ENCODE results near the gene EGFLAM.

The EGFLAM gene

GRCh38 chr5:38443390-38443789 lies 185.0 kb downstream of the EGFLAM start:
- in situ Hi-C loops (cut with MboI; ENCODE audit: low sequenced_read_pairs) = loop anchor here (25.0 kb wide), 1 partner anchor 369 kb away; no protein-coding TSS in a partner anchor

GRCh38 chr5:38445374-38446028 lies 187.1 kb downstream of the EGFLAM start:
- in situ Hi-C loops (cut with MboI; ENCODE audit: low sequenced_read_pairs) = loop anchor here (25.0 kb wide), 1 partner anchor 367 kb away; no protein-coding TSS in a partner anchor

- in situ Hi-C loops (cut with MboI; ENCODE audit: low sequenced_read_pairs) = loop anchor here (25.0 kb wide), 1 partner anchor 366 kb away; no protein-coding TSS in a partner anchor
Measured at GRCh38 chr5:38446029-38446522, 187.7 kb downstream of the EGFLAM start.

DNA sequence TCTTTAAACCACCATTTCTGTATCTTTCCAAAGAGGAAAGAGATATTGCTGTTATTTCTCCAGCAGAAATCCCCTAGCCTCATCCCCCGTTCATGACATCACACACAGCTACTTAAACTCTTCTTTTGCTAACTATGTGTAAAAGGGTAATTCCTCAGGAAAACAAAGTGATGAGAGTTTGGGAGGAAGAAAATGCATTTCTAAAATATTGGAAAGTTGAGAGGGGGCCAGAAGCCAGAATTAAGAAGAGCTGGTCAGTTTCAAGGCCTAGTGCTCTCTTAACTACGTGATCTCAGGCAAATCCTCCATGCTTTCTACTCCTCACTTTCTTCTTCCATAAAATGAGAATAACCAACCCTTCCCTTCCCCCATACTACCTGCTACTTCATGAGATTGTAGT lies 188.7 kb downstream of the EGFLAM start:
- in situ Hi-C loops (cut with MboI; ENCODE audit: low sequenced_read_pairs) = loop anchor here (25.0 kb wide), 1 partner anchor 365 kb away; no protein-coding TSS in a partner anchor

GRCh38 chr5:38447786-38448185 lies 189.4 kb downstream of the EGFLAM start:
- in situ Hi-C loops (cut with MboI; ENCODE audit: low sequenced_read_pairs) = loop anchor here (25.0 kb wide), 1 partner anchor 365 kb away; no protein-coding TSS in a partner anchor

DNA sequence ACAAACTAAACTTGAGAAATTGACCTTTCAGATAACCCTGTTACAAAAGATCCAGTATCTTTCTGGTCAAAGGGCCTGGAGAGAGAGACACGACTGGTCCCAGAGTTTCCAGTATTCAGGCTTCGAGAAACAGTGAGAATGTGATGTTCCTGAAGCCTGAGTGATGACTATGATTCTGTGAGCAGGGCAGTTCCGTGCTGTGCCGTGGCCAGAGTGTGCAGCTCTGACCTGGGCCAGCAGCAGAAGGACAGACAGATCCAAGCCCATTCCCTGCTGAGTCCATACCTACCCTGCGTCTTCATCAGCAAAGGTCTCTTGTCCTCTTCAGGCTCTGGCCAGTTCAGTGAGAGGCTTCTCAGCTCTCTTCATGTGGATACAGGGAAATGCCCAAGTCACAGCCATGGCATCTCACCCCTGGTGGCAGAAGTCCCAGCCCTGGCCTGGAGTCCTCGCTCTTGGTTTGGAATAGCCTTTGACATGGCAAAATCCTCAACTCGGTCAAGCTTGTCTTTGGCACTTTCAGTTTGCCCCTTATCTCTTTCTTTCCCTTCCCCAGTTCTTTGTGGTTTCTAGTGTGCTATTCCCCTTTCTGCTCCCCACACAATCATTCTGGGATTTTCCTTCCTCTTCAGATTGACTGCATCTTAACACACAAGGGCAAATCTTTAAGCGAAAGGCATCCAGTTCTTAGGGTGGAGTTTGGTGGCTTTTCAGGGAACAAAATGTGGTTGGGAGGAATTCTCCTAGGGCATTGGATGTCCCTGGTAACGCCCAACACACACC lies 190.4 kb downstream of the EGFLAM start:
- in situ Hi-C loops (cut with MboI; ENCODE audit: low sequenced_read_pairs) = loop anchor here (25.0 kb wide), 1 partner anchor 364 kb away; no protein-coding TSS in a partner anchor

GRCh38 chr5:38450627-38451026 lies 192.3 kb downstream of the EGFLAM start:
- in situ Hi-C loops (cut with MboI; ENCODE audit: low sequenced_read_pairs) = no loop called here

DNA sequence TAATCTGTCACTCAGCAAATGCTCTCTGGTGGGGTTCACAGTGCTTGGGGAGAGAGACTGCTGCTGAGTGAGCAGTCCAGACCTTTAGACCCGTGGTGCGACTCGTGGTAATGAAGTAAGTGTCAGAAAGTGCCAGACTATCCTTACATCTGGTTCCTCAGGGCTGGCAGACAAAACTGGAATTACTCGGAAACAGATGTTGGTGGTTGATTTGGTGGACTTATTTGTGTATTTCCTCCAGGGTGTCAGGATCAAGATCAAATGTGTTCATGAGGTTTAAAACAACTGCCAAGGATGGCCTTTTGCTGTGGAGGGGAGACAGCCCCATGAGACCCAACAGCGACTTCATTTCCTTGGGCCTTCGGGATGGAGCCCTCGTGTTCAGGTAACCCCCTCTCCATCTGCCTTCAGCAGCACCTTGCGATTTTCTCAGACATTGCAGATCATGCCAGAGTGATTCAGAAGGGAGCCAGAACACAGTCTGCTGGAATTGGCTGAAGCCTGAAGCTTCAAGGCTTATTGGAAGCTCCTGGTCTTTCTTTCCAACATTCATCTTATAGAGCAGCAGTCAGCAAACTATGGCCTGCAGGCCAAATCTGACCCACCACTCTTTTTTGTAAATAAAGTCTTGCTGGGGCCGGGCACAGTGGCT lies 192.8 kb downstream of the EGFLAM start:
- in situ Hi-C loops (cut with MboI; ENCODE audit: low sequenced_read_pairs) = no loop called here

- in situ Hi-C loops (cut with MboI; ENCODE audit: low sequenced_read_pairs) = no loop called here
Measured at GRCh38 chr5:38452201-38452600, 193.8 kb downstream of the EGFLAM start.

GRCh38 chr5:38453506-38453905 lies 195.1 kb downstream of the EGFLAM start:
- in situ Hi-C loops (cut with MboI; ENCODE audit: low sequenced_read_pairs) = no loop called here

GRCh38 chr5:38453921-38454320 lies 195.6 kb downstream of the EGFLAM start:
- in situ Hi-C loops (cut with MboI; ENCODE audit: low sequenced_read_pairs) = no loop called here

GRCh38 chr5:38455796-38456330 lies 197.5 kb downstream of the EGFLAM start:
- in situ Hi-C loops (cut with MboI; ENCODE audit: low sequenced_read_pairs) = no loop called here

- in situ Hi-C loops (cut with MboI; ENCODE audit: low sequenced_read_pairs) = no loop called here
Measured at GRCh38 chr5:38456657-38457399, 198.5 kb downstream of the EGFLAM start.

DNA sequence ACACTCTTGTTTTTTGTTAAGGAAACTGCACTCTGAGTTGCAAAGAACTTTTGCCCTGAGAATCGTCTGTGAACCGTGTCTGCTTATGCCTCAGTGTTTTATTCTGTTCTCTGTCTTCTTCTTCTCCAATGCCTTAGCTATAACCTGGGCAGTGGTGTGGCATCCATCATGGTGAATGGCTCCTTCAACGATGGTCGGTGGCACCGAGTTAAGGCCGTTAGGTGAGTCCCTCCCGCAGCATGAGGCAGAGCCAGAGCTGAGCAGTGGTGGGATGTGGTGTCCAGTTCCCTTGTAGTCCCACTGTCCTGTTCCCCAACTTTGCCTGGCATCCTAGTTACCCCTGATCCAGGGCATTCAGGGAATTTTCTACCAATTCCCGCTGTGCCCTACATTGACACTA lies 199.8 kb downstream of the EGFLAM start:
- in situ Hi-C loops (cut with MboI; ENCODE audit: low sequenced_read_pairs) = no loop called here

DNA sequence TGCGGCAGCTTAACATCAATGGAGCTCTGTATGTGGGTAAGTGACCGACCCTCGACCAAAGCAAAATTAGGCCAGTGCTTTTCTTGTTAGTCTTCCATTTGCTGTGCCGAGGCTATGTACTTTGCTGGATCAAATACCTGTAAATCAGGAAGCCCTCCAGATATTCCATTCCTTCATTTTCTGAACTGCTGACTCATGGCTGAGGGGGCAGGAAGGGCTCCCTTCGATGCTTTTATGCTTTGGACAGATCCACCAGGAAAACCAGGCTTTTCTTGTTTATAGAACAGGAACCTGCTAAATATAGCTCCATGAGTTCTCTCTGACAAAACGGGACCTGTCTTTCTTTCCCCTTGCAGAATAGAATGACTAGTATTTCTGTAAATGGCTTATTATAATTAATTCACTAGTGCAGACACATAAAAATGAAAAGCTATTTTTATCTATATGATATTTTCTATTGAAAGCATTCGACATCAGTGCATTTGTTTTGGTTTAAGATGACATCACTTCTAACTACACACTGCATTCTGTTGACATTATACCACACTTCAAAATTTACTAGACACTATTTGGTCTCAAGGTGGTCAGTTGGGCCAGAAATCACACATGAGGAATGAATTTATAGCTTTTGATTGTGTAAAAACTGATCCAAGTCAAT lies 204.7 kb downstream of the EGFLAM start:
- in situ Hi-C loops (cut with MboI; ENCODE audit: low sequenced_read_pairs) = no loop called here

GRCh38 chr5:38463634-38464521 lies 205.5 kb downstream of the EGFLAM start:
- in situ Hi-C loops (cut with MboI; ENCODE audit: low sequenced_read_pairs) = no loop called here

- in situ Hi-C loops (cut with MboI; ENCODE audit: low sequenced_read_pairs) = no loop called here
Measured at GRCh38 chr5:38465061-38465460, 206.7 kb downstream of the EGFLAM start.

GRCh38 chr5:38465702-38466423 lies 207.5 kb downstream of the EGFLAM start:
- in situ Hi-C loops (cut with MboI; ENCODE audit: low sequenced_read_pairs) = no loop called here
